Osteocyte (in vitro differentiated cells): ENCODE measurements around the gene CENPQ. TPM values are rescaled to one million over a fixed set of nuclear protein-coding genes. Genes with fewer than 3 reads are reported as not detected.

Experiments
- DNase-seq: peaks from one replicate; pipeline ENCODE4 v3.0.0; 2021; ENCODE audit warnings: mixed read lengths; ENCODE audit not compliant: unreplicated experiment; ENCODE audit errors: extremely low spot score
- H3K27ac Mint-ChIP-seq: one replicate; pipeline ENCODE4 v1.8.0; 2021; ENCODE audit warnings: mild to moderate bottlenecking, mixed read lengths; ENCODE audit not compliant: unreplicated experiment
- H3K27me3 Mint-ChIP-seq: one replicate; pipeline ENCODE4 v1.8.0; 2021; ENCODE audit warnings: mixed read lengths; ENCODE audit not compliant: unreplicated experiment
- H3K36me3 Mint-ChIP-seq: one replicate; pipeline ENCODE4 v1.8.0; 2021; ENCODE audit warnings: mixed read lengths; ENCODE audit not compliant: unreplicated experiment
- H3K4me1 Mint-ChIP-seq: one replicate; pipeline ENCODE4 v1.8.0; 2021; ENCODE audit warnings: mixed read lengths; ENCODE audit not compliant: unreplicated experiment
- H3K4me3 Mint-ChIP-seq: one replicate; pipeline ENCODE4 v1.8.0; 2021; ENCODE audit warnings: mild to moderate bottlenecking, moderate library complexity, mixed read lengths; ENCODE audit not compliant: unreplicated experiment
- H3K9me3 Mint-ChIP-seq: one replicate; pipeline ENCODE4 v1.8.0; 2021; ENCODE audit warnings: mixed read lengths; ENCODE audit not compliant: unreplicated experiment
- long read RNA-seq: library from polyadenylated mRNA; unstranded; transcript quantifications from one replicate; pipeline ENCODE4 v2.0.0, GENCODE V29; 2021
- total RNA-seq: library from RNA; stranded (reverse); gene quantifications from 2 replicates; pipeline ENCODE4 v1.2.1, GENCODE V29; 2021
- TF ChIP-seq, protein P1 (sequence below): fragments of 200-600 bp; sonication (generic); IDR thresholded peaks from 2 replicates; pipeline ENCODE4 v1.5.0; 2021; ENCODE audit warnings: antibody characterized with exemption, mild to moderate bottlenecking, moderate library complexity

The CENPQ gene
- 3.9 and 4.6 TPM in 2 replicates for total RNA-seq
- long read RNA-seq, transcript CENPQ-201 (9 exons, 1,733 nt), result major isoform, 6 of 16 reads
- long read RNA-seq, partial matches to known transcripts, result 0 of 16 reads
- long read RNA-seq, other reads (novel, unspliced or antisense), result 10 of 16 reads

GRCh38 chr6:49462927-49463611, at the start of gene CENPQ, which contains the start of gene MMUT:
TSS of gene CENPQ (plus strand) at chr6:49463370. CDS start at chr6:49470177, 6,807 bp downstream.
TSS of gene MMUT (minus strand) at chr6:49463253. CDS start at chr6:49459466, 3,787 bp downstream.
- Mint-ChIP-seq H3K4me1 (peaks cover 27% of the 10 kb centered on the region), H3K36me3 (peaks cover 11% of the 10 kb centered on the region), H3K9me3 (no peaks in the 10 kb centered on the region), H3K27ac (peak within 1 kb of the TSS; percentile 97), H3K27me3 (no peaks in the 10 kb centered on the region), H3K4me3 (peak within 1 kb of the TSS; percentile 96)
- DNase-seq, result peak; percentile 95
- TF ChIP-seq, protein P1, sequence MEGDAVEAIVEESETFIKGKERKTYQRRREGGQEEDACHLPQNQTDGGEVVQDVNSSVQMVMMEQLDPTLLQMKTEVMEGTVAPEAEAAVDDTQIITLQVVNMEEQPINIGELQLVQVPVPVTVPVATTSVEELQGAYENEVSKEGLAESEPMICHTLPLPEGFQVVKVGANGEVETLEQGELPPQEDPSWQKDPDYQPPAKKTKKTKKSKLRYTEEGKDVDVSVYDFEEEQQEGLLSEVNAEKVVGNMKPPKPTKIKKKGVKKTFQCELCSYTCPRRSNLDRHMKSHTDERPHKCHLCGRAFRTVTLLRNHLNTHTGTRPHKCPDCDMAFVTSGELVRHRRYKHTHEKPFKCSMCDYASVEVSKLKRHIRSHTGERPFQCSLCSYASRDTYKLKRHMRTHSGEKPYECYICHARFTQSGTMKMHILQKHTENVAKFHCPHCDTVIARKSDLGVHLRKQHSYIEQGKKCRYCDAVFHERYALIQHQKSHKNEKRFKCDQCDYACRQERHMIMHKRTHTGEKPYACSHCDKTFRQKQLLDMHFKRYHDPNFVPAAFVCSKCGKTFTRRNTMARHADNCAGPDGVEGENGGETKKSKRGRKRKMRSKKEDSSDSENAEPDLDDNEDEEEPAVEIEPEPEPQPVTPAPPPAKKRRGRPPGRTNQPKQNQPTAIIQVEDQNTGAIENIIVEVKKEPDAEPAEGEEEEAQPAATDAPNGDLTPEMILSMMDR, result no peak

- no peaks in the 10 kb centered on the region for H3K36me3 Mint-ChIP-seq
- no peak for DNase-seq
- H3K4me3 Mint-ChIP-seq, result no peak overlapping the region
- TF ChIP-seq, protein P1, result no peak
- H3K4me1 Mint-ChIP-seq, result peaks cover 2% of the 10 kb centered on the region
- no peaks in the 10 kb centered on the region for H3K27me3 Mint-ChIP-seq
- no peak overlapping the region for H3K27ac Mint-ChIP-seq
- no peaks in the 10 kb centered on the region for H3K9me3 Mint-ChIP-seq
Observed at GRCh38 chr6:49415358-49415757, 47.8 kb upstream of the CENPQ start.

DNA sequence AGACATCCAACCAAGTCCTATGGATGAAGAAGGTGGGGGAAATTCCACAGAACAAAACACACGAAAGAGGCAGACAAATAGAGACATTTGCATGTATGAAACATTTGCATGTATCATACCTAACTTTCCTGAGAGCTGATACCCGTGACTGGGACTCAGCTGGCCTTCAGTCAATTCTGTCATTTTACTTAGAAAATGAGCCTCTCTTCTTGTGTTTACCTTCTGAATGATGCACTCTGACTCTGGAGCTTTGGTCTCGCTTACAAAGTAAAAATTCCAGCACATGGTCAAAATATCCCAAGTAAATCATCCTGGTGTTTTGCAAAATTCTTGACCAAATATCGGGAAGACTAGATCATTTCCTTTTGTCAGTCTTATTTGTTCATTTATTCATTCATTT, 47.0 kb upstream of the CENPQ start:
- Mint-ChIP-seq H3K9me3 (no peaks in the 10 kb centered on the region), H3K4me1 (peaks cover 2% of the 10 kb centered on the region), H3K27ac (no peak overlapping the region), H3K4me3 (no peak overlapping the region), H3K27me3 (no peaks in the 10 kb centered on the region), H3K36me3 (no peaks in the 10 kb centered on the region)
- TF ChIP-seq, protein P1, result no peak
- no peak for DNase-seq

DNA sequence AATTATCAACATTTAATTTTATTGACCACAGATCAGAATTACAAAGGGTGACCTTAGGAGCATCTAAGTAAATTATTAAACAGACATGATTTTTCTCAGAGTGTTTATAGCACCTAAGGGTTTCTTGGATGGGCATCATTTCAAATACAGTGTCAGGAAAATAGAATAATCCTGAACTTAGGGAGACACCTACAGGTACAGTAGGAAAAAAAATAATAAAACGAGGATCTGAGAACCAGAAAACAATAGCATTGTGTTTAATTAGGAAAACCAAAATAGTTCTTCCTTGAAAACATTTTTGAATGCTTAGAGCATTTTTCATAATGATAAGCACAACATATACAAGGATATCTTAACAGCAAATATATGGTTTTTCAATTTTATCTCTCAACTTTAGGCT, 39.4 kb upstream of the CENPQ start:
- H3K9me3 Mint-ChIP-seq, result no peaks in the 10 kb centered on the region

GRCh38 chr6:49430187-49430586, 33.0 kb upstream of the CENPQ start:
- no peak overlapping the region for H3K27ac Mint-ChIP-seq
- TF ChIP-seq, protein P1, result no peak
- no peaks in the 10 kb centered on the region for H3K27me3 Mint-ChIP-seq
- H3K9me3 Mint-ChIP-seq, result no peaks in the 10 kb centered on the region
- no peaks in the 10 kb centered on the region for H3K4me1 Mint-ChIP-seq
- H3K4me3 Mint-ChIP-seq, result no peak overlapping the region
- H3K36me3 Mint-ChIP-seq, result peaks cover 23% of the 10 kb centered on the region
- no peak for DNase-seq

More for the DNA sequence above, 39.4 kb upstream of the CENPQ start:
- Mint-ChIP-seq H3K36me3 (no peaks in the 10 kb centered on the region), H3K4me3 (no peak overlapping the region), H3K27ac (no peak overlapping the region), H3K27me3 (no peaks in the 10 kb centered on the region), H3K4me1 (no peaks in the 10 kb centered on the region)
- TF ChIP-seq, protein P1, result peak; percentile 44
- DNase-seq, result no peak
